ENCODE data around the gene ZNF512B. TPM values are rescaled to one million over a fixed set of nuclear protein-coding genes. Genes with fewer than 3 reads are reported as not detected.

Gene ZNF512B
- total and polyA plus RNA-seq, 2 experiments from 2014 or later = 6.1 to 28.8 TPM

DNA sequence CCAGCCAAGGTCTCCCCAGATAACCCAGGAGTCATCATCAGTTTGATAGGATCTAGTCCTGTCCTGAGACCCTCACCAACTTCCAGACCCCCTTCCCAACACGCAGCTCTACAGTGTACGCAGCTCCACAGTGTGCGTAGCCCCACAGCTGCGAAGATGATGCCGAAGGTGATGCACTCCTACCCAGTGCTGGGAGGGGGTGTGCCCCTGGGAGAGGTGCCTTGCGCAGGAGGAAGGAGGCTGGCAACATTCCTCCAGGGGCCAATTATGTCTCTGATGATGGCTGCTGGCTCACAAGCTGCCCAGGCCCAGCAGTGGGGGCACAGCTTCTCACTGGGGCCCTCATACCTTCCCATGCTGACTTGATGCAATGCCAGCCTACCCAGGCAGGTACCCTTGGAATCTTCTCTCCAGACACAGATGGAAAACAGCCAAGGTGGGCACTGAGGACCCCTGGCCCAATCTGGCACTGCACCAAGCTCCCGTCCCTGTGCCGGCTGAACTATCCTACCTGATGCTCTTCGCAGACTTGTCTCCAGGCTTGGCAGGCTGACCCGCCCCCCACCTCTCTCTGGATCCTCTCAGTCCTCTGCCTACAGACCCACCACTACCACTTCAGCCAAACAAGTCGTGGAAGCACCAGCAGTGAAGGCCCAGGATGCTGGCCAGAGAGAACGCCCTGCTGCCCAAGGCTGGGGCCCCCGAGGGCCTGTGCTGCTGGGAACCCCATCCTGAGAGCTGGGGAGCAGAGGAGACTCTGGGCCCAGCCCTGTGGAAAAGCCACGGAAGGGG is 1.4 kb downstream of the ZNF512B start (continued):
- TF ChIP-seq, protein P1, sequence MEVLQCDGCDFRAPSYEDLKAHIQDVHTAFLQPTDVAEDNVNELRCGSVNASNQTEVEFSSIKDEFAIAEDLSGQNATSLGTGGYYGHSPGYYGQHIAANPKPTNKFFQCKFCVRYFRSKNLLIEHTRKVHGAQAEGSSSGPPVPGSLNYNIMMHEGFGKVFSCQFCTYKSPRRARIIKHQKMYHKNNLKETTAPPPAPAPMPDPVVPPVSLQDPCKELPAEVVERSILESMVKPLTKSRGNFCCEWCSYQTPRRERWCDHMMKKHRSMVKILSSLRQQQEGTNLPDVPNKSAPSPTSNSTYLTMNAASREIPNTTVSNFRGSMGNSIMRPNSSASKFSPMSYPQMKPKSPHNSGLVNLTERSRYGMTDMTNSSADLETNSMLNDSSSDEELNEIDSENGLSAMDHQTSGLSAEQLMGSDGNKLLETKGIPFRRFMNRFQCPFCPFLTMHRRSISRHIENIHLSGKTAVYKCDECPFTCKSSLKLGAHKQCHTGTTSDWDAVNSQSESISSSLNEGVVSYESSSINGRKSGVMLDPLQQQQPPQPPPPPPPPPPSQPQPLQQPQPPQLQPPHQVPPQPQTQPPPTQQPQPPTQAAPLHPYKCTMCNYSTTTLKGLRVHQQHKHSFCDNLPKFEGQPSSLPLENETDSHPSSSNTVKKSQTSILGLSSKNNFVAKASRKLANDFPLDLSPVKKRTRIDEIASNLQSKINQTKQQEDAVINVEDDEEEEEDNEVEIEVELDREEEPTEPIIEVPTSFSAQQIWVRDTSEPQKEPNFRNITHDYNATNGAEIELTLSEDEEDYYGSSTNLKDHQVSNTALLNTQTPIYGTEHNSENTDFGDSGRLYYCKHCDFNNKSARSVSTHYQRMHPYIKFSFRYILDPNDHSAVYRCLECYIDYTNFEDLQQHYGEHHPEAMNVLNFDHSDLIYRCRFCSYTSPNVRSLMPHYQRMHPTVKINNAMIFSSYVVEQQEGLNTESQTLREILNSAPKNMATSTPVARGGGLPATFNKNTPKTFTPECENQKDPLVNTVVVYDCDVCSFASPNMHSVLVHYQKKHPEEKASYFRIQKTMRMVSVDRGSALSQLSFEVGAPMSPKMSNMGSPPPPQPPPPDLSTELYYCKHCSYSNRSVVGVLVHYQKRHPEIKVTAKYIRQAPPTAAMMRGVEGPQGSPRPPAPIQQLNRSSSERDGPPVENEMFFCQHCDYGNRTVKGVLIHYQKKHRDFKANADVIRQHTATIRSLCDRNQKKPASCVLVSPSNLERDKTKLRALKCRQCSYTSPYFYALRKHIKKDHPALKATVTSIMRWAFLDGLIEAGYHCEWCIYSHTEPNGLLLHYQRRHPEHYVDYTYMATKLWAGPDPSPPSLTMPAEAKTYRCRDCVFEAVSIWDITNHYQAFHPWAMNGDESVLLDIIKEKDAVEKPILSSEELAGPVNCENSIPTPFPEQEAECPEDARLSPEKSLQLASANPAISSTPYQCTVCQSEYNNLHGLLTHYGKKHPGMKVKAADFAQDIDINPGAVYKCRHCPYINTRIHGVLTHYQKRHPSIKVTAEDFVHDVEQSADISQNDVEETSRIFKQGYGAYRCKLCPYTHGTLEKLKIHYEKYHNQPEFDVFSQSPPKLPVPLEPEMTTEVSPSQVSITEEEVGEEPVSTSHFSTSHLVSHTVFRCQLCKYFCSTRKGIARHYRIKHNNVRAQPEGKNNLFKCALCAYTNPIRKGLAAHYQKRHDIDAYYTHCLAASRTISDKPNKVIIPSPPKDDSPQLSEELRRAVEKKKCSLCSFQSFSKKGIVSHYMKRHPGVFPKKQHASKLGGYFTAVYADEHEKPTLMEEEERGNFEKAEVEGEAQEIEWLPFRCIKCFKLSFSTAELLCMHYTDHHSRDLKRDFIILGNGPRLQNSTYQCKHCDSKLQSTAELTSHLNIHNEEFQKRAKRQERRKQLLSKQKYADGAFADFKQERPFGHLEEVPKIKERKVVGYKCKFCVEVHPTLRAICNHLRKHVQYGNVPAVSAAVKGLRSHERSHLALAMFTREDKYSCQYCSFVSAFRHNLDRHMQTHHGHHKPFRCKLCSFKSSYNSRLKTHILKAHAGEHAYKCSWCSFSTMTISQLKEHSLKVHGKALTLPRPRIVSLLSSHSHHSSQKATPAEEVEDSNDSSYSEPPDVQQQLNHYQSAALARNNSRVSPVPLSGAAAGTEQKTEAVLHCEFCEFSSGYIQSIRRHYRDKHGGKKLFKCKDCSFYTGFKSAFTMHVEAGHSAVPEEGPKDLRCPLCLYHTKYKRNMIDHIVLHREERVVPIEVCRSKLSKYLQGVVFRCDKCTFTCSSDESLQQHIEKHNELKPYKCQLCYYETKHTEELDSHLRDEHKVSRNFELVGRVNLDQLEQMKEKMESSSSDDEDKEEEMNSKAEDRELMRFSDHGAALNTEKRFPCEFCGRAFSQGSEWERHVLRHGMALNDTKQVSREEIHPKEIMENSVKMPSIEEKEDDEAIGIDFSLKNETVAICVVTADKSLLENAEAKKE (CRISPR knock-in tag; IDR thresholded peaks at IDR 0.05) = no peak

GRCh38 chr20:63967330-63968135 is 2.2 kb downstream of the ZNF512B start:
- H3K27ac Mint-ChIP-seq = no peak overlapping the region
- Histone ChIP-seq H3F3A (replicated peaks; ENCODE audit: low read depth) (0 out of 2 replicates have a peak, but pooled peaks cover 2% of the 10 kb centered on the region), H3K4me3 (no peak overlapping the region), H3K9me2 (ENCODE audit: insufficient read depth) (no peaks in the 10 kb centered on the region), H3K4me1 (ENCODE audit: insufficient read depth) (peaks cover 8% of the 10 kb centered on the region), H3K27me3 (ENCODE audit: insufficient read depth) (peaks cover 7% of the 10 kb centered on the region; the same call in 1 of the 2 replicates), H3K4me2 (no peak overlapping the region), H2AFZ (no peak overlapping the region), H4K20me1 (replicated peaks; ENCODE audit: insufficient read depth) (no peaks in the 10 kb centered on the region), H3K79me2 (replicated peaks; ENCODE audit: insufficient read depth) (peaks cover 9% of the 10 kb centered on the region), H3K36me3 (ENCODE audit: insufficient read depth) (no peaks in the 10 kb centered on the region), H3K27ac (ENCODE audit: low read depth) (no peak overlapping the region)
- H3K4me3 Mint-ChIP-seq = no peak overlapping the region; the same call in 2 of the 3 replicates
- peaks cover 10% of the 10 kb centered on the region; the same call in 2 of the 3 replicates for H3K36me3 Mint-ChIP-seq (ENCODE audit: low read depth)
- peaks cover 15% of the 10 kb centered on the region for H3K27me3 Mint-ChIP-seq (ENCODE audit: insufficient read depth, low read depth, poor library complexity)
- DNase-seq (ENCODE audit: low spot score) = no peak
- H3K9me3 Mint-ChIP-seq = no peaks in the 10 kb centered on the region
- ATAC-seq = no peak
- peaks cover 7% of the 10 kb centered on the region; the same call in 2 of the 3 replicates for H3K4me1 Mint-ChIP-seq
- no peak for TF ChIP-seq CTCF (conservative IDR thresholded peaks at IDR 0.05; ENCODE audit: low read depth in 2 of 2)
- TF ChIP-seq NANOG (IDR thresholded peaks at IDR 0.05; ENCODE audit: borderline replicate concordance) = no peak
- no peak for TF ChIP-seq CREB1 (CRISPR knock-in tag; IDR thresholded peaks at IDR 0.05; ENCODE audit: low read depth)
- TF ChIP-seq, protein P1 (CRISPR knock-in tag; IDR thresholded peaks at IDR 0.05) = no peak
